ENCODE results near the gene FSTL5. TPM values are rescaled to one million over a fixed set of nuclear protein-coding genes. Genes with fewer than 3 reads are reported as not detected.

The FSTL5 gene
- polyA plus RNA-seq, 3 donors from 2014 or later = not detected

DNA sequence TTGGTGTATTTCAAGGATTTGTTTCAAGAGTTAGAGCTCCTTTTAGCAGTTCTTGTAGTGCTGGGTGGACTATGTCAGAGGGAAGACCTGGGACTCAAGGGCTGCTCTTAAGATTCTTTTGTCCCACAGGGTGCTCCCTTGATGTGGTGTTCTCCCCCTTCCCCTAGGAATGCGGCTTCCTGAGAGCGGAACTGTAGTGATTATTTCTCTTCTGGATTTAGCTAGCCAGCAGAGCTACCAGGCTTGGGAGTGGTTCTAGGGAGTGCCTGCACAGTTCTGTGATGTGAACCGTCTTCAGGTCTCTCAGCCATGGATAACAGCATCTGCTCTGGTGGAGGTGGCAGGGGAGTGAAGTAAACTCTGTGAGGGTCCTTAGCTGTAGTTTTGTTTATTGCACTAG is 336.8 kb downstream of the FSTL5 start:
- no peak for DNase-seq
- H3K4me3 Mint-ChIP-seq = no peak overlapping the region
- no peaks in the 10 kb centered on the region for H3K36me3 Mint-ChIP-seq
- H3K9me3 Mint-ChIP-seq = peaks cover 9 to 42% (median 24%) of the 10 kb centered on the region in 6 donors
- H3K4me1 Mint-ChIP-seq = no peaks in the 10 kb centered on the region
- H3K27me3 Mint-ChIP-seq (ENCODE audit: low read depth in 3 of 3) = no peaks in the 10 kb centered on the region
- no peak overlapping the region for H3K27ac Mint-ChIP-seq

DNA sequence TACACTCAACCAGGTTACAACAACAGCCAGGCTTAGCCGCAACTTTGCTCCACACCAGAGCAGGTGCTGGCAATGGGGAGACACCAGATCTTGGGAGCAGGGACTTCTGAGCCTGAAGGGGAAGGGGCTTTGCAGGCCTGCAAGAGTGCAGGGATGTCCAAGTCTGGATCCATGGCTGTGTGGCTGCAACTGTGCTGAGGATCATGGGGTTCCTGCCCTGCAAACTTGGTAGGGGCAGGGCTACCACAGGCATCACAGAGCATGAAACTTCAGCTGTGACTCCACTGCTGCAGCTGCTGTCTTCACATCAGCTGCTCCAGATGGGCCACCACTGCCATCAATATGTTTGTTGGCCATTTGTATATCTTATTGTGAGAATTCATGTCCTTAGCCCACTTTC is 340.4 kb downstream of the FSTL5 start:
- H3K9me3 Mint-ChIP-seq = peaks cover 12 to 40% (median 24%) of the 10 kb centered on the region in 6 donors
- H3K4me3 Mint-ChIP-seq = no peak overlapping the region
- H3K27me3 Mint-ChIP-seq (ENCODE audit: low read depth in 3 of 3) = no peaks in the 10 kb centered on the region
- no peaks in the 10 kb centered on the region for H3K4me1 Mint-ChIP-seq
- DNase-seq = no peak
- H3K36me3 Mint-ChIP-seq = no peaks in the 10 kb centered on the region
- no peak overlapping the region for H3K27ac Mint-ChIP-seq

DNA sequence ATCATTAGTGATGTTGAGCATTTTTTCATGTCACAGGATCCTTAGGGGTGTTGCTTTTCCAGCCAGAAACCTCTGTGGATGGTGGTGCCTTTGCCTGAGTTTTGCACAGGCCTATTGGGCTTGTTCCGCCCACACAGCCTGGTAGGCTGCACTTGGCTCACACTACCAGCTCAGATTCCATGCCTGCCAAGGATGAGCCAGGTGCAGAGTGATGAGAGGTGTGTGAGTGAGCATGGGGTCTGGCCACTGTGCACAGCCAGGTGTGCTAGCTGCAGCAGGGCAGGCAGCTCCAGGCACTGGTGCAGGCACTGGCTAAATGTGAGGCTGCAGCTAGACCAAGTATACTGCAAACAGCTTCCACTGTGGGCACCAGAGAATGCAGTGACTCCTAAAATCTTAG is 341.6 kb downstream of the FSTL5 start:
- no peaks in the 10 kb centered on the region for H3K36me3 Mint-ChIP-seq
- no peaks in the 10 kb centered on the region for H3K4me1 Mint-ChIP-seq
- H3K27me3 Mint-ChIP-seq (ENCODE audit: low read depth in 3 of 3) = no peaks in the 10 kb centered on the region
- no peak overlapping the region for H3K4me3 Mint-ChIP-seq
- H3K27ac Mint-ChIP-seq = no peak overlapping the region
- DNase-seq = no peak
- peaks cover 10 to 40% (median 24%) of the 10 kb centered on the region in 6 donors for H3K9me3 Mint-ChIP-seq

DNA sequence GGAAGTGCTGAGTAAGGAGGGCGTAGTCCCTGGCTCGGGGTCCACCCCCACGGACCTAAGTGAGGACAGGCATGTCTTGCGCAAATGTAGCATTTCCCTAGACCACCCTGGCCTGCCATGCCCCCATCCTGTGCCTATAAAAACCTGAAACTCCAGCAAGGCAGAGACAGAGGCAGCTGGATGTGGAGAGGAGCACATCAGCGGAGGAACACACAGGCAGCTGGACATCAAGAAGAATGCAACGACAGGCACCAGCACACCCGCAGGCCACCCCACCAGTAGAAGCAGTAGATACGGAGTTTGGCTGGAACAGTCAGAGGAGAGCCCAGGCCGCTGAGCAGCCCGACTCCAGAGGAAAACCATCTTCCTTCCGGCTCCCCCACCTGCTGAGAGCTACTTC is 345.9 kb downstream of the FSTL5 start:
- no peak for DNase-seq
- Mint-ChIP-seq H3K9me3 (peaks cover 3 to 26% (median 13%) of the 10 kb centered on the region in 6 donors), H3K36me3 (no peaks in the 10 kb centered on the region), H3K27ac (no peak overlapping the region), H3K4me1 (no peaks in the 10 kb centered on the region), H3K4me3 (no peak overlapping the region), H3K27me3 (ENCODE audit: low read depth in 3 of 3) (no peaks in the 10 kb centered on the region)

DNA sequence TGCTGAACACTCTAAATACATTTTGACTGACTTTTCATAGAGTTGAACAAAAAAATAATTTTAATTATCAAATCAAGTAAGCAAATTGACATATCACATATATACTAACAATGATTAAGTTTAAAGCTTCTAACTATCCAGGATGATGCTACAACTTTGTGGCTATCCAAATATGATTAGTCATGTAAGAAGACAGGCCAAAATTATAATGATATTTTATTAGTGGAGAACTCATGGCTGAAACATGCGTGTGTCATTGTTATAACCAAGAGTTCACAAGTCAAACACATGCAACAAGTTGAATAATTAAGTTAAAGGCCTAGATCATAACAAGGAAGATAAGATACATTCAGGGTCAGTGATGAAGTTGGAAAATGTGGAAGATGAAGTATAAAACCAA is 346.8 kb downstream of the FSTL5 start:
- H3K27me3 Mint-ChIP-seq (ENCODE audit: low read depth in 3 of 3) = no peaks in the 10 kb centered on the region
- no peak for DNase-seq
- H3K4me1 Mint-ChIP-seq = no peaks in the 10 kb centered on the region
- no peak overlapping the region for H3K27ac Mint-ChIP-seq
- no peaks in the 10 kb centered on the region for H3K36me3 Mint-ChIP-seq
- H3K9me3 Mint-ChIP-seq = peaks cover 6 to 28% (median 13%) of the 10 kb centered on the region in 6 donors
- H3K4me3 Mint-ChIP-seq = no peak overlapping the region

GRCh38 chr4:161815841-161816240 is 348.0 kb downstream of the FSTL5 start:
- Mint-ChIP-seq H3K27ac (no peak overlapping the region), H3K4me3 (no peak overlapping the region)

DNA sequence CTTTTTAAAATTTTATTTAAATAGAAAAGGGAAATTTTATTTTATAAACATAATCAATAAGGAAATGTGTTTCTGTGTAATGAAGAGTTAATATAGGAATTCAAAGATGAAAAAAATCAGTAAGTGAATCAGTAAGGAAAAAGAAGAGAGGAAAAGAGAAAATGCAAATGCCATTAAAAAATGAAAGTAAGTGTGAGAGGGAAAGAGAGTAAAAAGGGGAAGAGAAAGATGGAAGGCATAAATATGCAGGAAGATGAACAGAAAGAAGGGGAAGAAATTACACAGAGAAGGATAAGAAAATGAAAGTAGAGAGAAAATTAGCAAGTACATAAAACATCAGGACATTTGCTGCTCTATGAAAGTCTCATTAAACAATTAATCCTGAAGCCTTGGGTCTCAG is 349.9 kb downstream of the FSTL5 start:
- Mint-ChIP-seq H3K27me3 (ENCODE audit: low read depth in 3 of 3) (no peaks in the 10 kb centered on the region), H3K9me3 (peaks cover 7 to 33% (median 7%) of the 10 kb centered on the region in 6 donors), H3K36me3 (peaks cover 0 to 3% (median 0%) of the 10 kb centered on the region in 3 donors), H3K4me3 (no peak overlapping the region), H3K4me1 (no peaks in the 10 kb centered on the region), H3K27ac (no peak overlapping the region)
- no peak for DNase-seq

More at GRCh38 chr4:161815841-161816240, 348.0 kb downstream of the FSTL5 start:
- Mint-ChIP-seq H3K27me3 (ENCODE audit: low read depth in 3 of 3) (no peaks in the 10 kb centered on the region), H3K4me1 (no peaks in the 10 kb centered on the region), H3K9me3 (peaks cover 8 to 29% (median 12%) of the 10 kb centered on the region in 6 donors), H3K36me3 (no peaks in the 10 kb centered on the region)
- no peak for DNase-seq

- Mint-ChIP-seq H3K27me3 (ENCODE audit: low read depth in 3 of 3) (no peaks in the 10 kb centered on the region), H3K4me1 (no peaks in the 10 kb centered on the region), H3K36me3 (peaks cover 0 to 3% (median 0%) of the 10 kb centered on the region in 3 donors), H3K9me3 (peaks cover 6 to 35% (median 7%) of the 10 kb centered on the region in 6 donors), H3K4me3 (no peak overlapping the region), H3K27ac (no peak overlapping the region)
- no peak for DNase-seq
These were observed 350.4 kb downstream of the FSTL5 start for GRCh38 chr4:161813389-161813788.

DNA sequence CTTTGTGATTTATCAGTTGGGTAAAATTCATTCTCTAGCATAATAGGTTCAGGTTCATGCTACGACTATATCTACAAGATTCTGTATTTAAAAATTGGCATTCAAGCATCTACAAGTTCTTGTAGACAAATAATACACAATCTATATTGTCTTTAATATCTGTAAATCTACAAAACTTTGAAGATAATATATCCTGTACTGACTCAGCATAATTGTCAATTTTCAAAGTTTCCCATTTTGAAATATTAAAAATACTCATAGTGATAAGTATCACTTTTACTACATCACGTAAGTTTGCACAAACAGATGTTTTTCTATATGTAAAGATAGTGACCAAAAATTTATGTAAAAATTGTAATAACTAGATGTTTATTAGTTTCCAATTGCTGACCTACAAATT is 360.6 kb downstream of the FSTL5 start:
- Mint-ChIP-seq H3K36me3 (no peaks in the 10 kb centered on the region), H3K27ac (no peak overlapping the region), H3K27me3 (ENCODE audit: low read depth in 3 of 3) (no peaks in the 10 kb centered on the region), H3K4me3 (no peak overlapping the region), H3K4me1 (no peaks in the 10 kb centered on the region), H3K9me3 (peaks cover 7 to 37% (median 29%) of the 10 kb centered on the region in 6 donors)
- DNase-seq = no peak

GRCh38 chr4:161799710-161800109 is 364.1 kb downstream of the FSTL5 start:
- no peaks in the 10 kb centered on the region for H3K36me3 Mint-ChIP-seq
- H3K9me3 Mint-ChIP-seq = peaks cover 3 to 31% (median 14%) of the 10 kb centered on the region in 6 donors
- no peak overlapping the region for H3K4me3 Mint-ChIP-seq
- no peaks in the 10 kb centered on the region for H3K27me3 Mint-ChIP-seq (ENCODE audit: low read depth in 3 of 3)
- no peaks in the 10 kb centered on the region for H3K4me1 Mint-ChIP-seq
- no peak for DNase-seq
- no peak overlapping the region for H3K27ac Mint-ChIP-seq

DNA sequence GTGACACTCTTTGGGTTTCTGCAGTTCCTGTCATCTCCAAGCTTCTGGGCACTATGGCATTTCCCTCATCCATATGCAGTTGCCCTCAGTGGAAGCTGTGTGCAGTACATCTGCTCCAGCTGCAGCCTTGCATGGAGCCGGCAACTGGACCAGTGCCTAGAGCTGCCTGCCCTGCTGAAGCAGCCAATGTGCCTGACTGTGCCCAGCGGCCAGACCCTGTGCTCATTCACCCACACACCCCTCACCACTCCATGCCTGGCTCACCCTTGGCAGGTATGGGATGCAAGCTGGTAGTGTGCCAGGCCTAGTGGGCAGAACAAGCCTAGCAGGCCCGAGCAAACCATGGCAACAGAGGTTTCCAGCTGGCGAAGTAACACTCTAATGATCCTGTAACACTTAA is 370.8 kb downstream of the FSTL5 start:
- no peak for DNase-seq
- no peaks in the 10 kb centered on the region for H3K4me1 Mint-ChIP-seq

GRCh38 chr4:161791796-161792556 is 371.8 kb downstream of the FSTL5 start:
- H3K9me3 Mint-ChIP-seq = peaks cover 5 to 38% (median 14%) of the 10 kb centered on the region in 6 donors
- H3K4me1 Mint-ChIP-seq = no peaks in the 10 kb centered on the region
- DNase-seq = no peak
- no peak overlapping the region for H3K27ac Mint-ChIP-seq
- H3K27me3 Mint-ChIP-seq (ENCODE audit: low read depth in 3 of 3) = no peaks in the 10 kb centered on the region
- no peak overlapping the region for H3K4me3 Mint-ChIP-seq
- no peaks in the 10 kb centered on the region for H3K36me3 Mint-ChIP-seq

More for the DNA sequence above, 370.8 kb downstream of the FSTL5 start:
- H3K4me3 Mint-ChIP-seq = no peak overlapping the region
- peaks cover 5 to 37% (median 15%) of the 10 kb centered on the region in 6 donors for H3K9me3 Mint-ChIP-seq
- H3K36me3 Mint-ChIP-seq = no peaks in the 10 kb centered on the region
- H3K27me3 Mint-ChIP-seq (ENCODE audit: low read depth in 3 of 3) = no peaks in the 10 kb centered on the region
- H3K27ac Mint-ChIP-seq = no peak overlapping the region

DNA sequence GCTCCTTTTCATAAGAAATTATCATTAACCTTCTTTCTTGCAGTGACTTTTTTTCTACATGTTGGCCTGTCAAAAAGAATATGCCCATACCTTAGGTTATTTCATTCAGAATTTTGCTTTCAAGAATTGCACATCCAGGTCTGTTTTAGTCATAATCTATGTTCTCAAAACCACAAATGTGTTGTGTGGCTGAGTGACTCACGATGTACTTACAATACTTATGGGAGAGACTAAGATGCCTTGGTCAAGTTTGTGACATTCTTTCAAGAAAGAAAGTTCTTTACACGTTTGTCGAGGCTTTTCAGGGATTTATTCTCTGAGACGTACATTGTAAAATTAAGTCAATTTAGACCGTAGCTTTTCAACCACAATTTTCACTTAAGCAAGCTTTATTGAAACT is 396.7 kb downstream of the FSTL5 start:
- Mint-ChIP-seq H3K9me3 (peaks cover 6 to 57% (median 25%) of the 10 kb centered on the region in 6 donors), H3K4me3 (no peak overlapping the region), H3K27me3 (ENCODE audit: low read depth in 3 of 3) (peaks cover 0 to 4% (median 0%) of the 10 kb centered on the region in 3 donors), H3K36me3 (no peaks in the 10 kb centered on the region), H3K4me1 (no peaks in the 10 kb centered on the region), H3K27ac (no peak overlapping the region)
- no peak for DNase-seq

GRCh38 chr4:161762796-161763195 is 401.0 kb downstream of the FSTL5 start:
- no peak for DNase-seq
- peaks cover 0 to 4% (median 0%) of the 10 kb centered on the region in 3 donors for H3K27me3 Mint-ChIP-seq (ENCODE audit: low read depth in 3 of 3)
- H3K27ac Mint-ChIP-seq = no peak overlapping the region
- H3K36me3 Mint-ChIP-seq = no peaks in the 10 kb centered on the region
- no peaks in the 10 kb centered on the region for H3K4me1 Mint-ChIP-seq
- no peak overlapping the region for H3K4me3 Mint-ChIP-seq
- peaks cover 6 to 53% (median 22%) of the 10 kb centered on the region in 6 donors for H3K9me3 Mint-ChIP-seq

GRCh38 chr4:161760008-161760407 is 403.8 kb downstream of the FSTL5 start:
- no peak for DNase-seq
- H3K27ac Mint-ChIP-seq = no peak overlapping the region
- H3K36me3 Mint-ChIP-seq = no peaks in the 10 kb centered on the region
- H3K4me1 Mint-ChIP-seq = no peaks in the 10 kb centered on the region
- H3K27me3 Mint-ChIP-seq (ENCODE audit: low read depth in 3 of 3) = peaks cover 0 to 2% (median 0%) of the 10 kb centered on the region in 3 donors
- no peak overlapping the region for H3K4me3 Mint-ChIP-seq
- peaks cover 2 to 47% (median 17%) of the 10 kb centered on the region in 6 donors for H3K9me3 Mint-ChIP-seq

All from immature natural killer cell (primary cell).